Neural cell (in vitro differentiated cells): ENCODE results near the gene CNOT2. TPM values are rescaled to one million over a fixed set of nuclear protein-coding genes. Genes with fewer than 3 reads are reported as not detected.

Source experiments
- H2AFZ ChIP-seq: fragments of 200-600, 300-800 bp; sonication (generic), shearing (Covaris generic); 2 replicates; pipeline ENCODE4 v1.6.0; 2014; ENCODE audit warnings: low read depth, mild to moderate bottlenecking, antibody characterized with exemption, low read length, moderate library complexity
- H3F3A ChIP-seq: fragments of 200-600 bp; shearing (Covaris generic); 2 replicates; pipeline ENCODE4 v1.6.1; 2016; ENCODE audit warnings: mild to moderate bottlenecking, moderate library complexity, mixed read lengths, antibody characterized with exemption, low read length; ENCODE audit not compliant: insufficient read depth, poor library complexity, severe bottlenecking
- H3K27ac ChIP-seq: fragments of 200-600, 300-800 bp; sonication (generic), shearing (Covaris generic); 2 replicates; pipeline ENCODE4 v1.5.1; 2014; ENCODE audit warnings: mild to moderate bottlenecking, low read length, moderate library complexity
- H3K27me3 ChIP-seq: fragments of 300-800, 200-600 bp; sonication (generic), shearing (Covaris generic); 2 replicates; pipeline ENCODE4 v1.6.0; 2014; ENCODE audit warnings: mild to moderate bottlenecking, low read depth, low read length, moderate library complexity; ENCODE audit not compliant: insufficient read depth
- H3K36me3 ChIP-seq: fragments of 300-800, 200-600 bp; sonication (generic), shearing (Covaris generic); 2 replicates; pipeline ENCODE4 v1.5.1; 2014; ENCODE audit warnings: mild to moderate bottlenecking, antibody characterized with exemption, low read length, moderate library complexity; ENCODE audit not compliant: insufficient read depth
- H3K4me2 ChIP-seq: fragments of 300-800, 200-600 bp; sonication (generic), shearing (Covaris generic); 2 replicates; pipeline ENCODE4 v1.6.0; 2014; ENCODE audit warnings: mild to moderate bottlenecking, low read length
- H3K4me3 ChIP-seq: fragments of 300-800, 200-600 bp; sonication (generic), shearing (Covaris generic); 2 replicates; pipeline ENCODE4 v1.5.1; 2014; ENCODE audit warnings: mild to moderate bottlenecking, low read length, moderate library complexity
- H3K79me2 ChIP-seq: fragments of 200-600 bp; shearing (Covaris generic); replicated peaks from 2 replicates; pipeline ENCODE4 v1.6.0; 2014; ENCODE audit warnings: mild to moderate bottlenecking, low read length, moderate library complexity; ENCODE audit not compliant: insufficient read depth
- H3K9ac ChIP-seq: fragments of 300-800, 200-600 bp; sonication (generic), shearing (Covaris generic); 2 replicates; pipeline ENCODE4 v1.6.1; 2016; ENCODE audit warnings: mild to moderate bottlenecking, low read length, mixed read lengths
- H3K9me2 ChIP-seq: fragments of 200-600 bp; shearing (Covaris generic); 2 replicates; pipeline ENCODE4 v1.6.1; 2016; ENCODE audit warnings: mild to moderate bottlenecking, low read length, mixed read lengths; ENCODE audit not compliant: insufficient read depth
- H3K9me3 ChIP-seq: fragments of 200-600, 300-800 bp; sonication (generic), shearing (Covaris generic); 2 replicates; pipeline ENCODE4 v1.6.1; 2016; ENCODE audit warnings: mild to moderate bottlenecking, mixed run types, low read length, moderate library complexity, mixed read lengths
- H4K20me1 ChIP-seq: fragments of 200-600 bp; shearing (Covaris generic); 2 replicates; pipeline ENCODE4 v1.6.1; 2016; ENCODE audit warnings: mild to moderate bottlenecking, mixed run types; ENCODE audit not compliant: insufficient read depth
- EP300 ChIP-seq: fragments of 450-650 bp; conservative IDR thresholded peaks from 2 replicates; pipeline ENCODE4 v1.6.1; 2014; ENCODE audit warnings: antibody characterized with exemption, mild to moderate bottlenecking, moderate library complexity; ENCODE audit not compliant: poor library complexity, severe bottlenecking
- EZH2 ChIP-seq: fragments of 200-600, 300-800 bp; shearing (Covaris generic), sonication (generic); IDR thresholded peaks from 2 replicates; pipeline ENCODE4 v1.6.1; 2014; ENCODE audit warnings: antibody characterized with exemption, low read length, borderline replicate concordance, mild to moderate bottlenecking; ENCODE audit not compliant: insufficient read depth, poor library complexity, severe bottlenecking
- MXI1 ChIP-seq: fragments of 450-650 bp; conservative IDR thresholded peaks from 2 replicates; pipeline ENCODE4 v1.6.1; 2014; ENCODE audit warnings: antibody characterized with exemption, mild to moderate bottlenecking; ENCODE audit not compliant: poor library complexity, severe bottlenecking
- POLR2AphosphoS5 ChIP-seq: IDR thresholded peaks from 2 replicates; pipeline ENCODE4 v1.6.1; 2012
- RAD21 ChIP-seq: fragments of 450-650 bp; conservative IDR thresholded peaks from 2 replicates; pipeline ENCODE4 v1.6.1; 2014; ENCODE audit warnings: antibody characterized with exemption, mild to moderate bottlenecking, moderate library complexity
- SMC3 ChIP-seq: fragments of 450-650 bp; conservative IDR thresholded peaks from 2 replicates; pipeline ENCODE4 v1.6.1; 2014; ENCODE audit warnings: antibody characterized with exemption, mild to moderate bottlenecking, moderate library complexity; ENCODE audit not compliant: poor library complexity
- TAF1 ChIP-seq: IDR thresholded peaks from 2 replicates; pipeline ENCODE4 v1.6.1; 2012; ENCODE audit warnings: low read depth
- polyA plus RNA-seq: library from polyadenylated mRNA; depleted of rRNA; stranded (reverse); fragments of >200 nt; gene quantifications from 2 replicates; pipeline ENCODE4 v1.2.3, GENCODE V29; 2014
- TF ChIP-seq, protein P1 (sequence below): IDR thresholded peaks from 2 replicates; pipeline ENCODE4 v1.6.1; 2012; ENCODE audit warnings: borderline replicate concordance
- TF ChIP-seq, protein P2 (sequence below): fragments of 450-650 bp; IDR thresholded peaks from 2 replicates; pipeline ENCODE4 v1.5.1; 2014; ENCODE audit warnings: antibody characterized with exemption, mild to moderate bottlenecking, moderate library complexity; ENCODE audit not compliant: poor library complexity, severe bottlenecking

The CNOT2 gene
- polyA plus RNA-seq, 1 donor from 2014 or later, result 158 TPM

DNA sequence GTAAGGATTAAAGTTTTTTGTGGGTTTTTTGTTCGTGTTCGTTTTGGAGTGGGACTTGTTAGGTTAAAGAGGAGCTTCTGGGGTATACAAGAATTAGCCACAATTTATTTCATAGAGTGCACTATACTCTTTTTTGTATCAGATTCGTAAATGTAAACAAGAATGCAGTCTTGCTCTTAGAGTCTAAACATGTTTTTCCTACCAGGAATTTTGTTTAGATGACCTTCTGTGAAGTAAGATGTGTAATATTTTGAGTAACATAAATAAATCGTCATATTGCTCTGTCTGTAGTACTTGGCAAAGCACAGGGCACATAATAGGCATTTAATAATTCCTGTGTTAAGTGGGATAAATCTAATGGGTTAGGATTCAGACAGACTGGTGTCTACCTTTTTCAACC lies 9.6 kb downstream of the CNOT2 start:
- Histone ChIP-seq H2AFZ (no peak overlapping the region), H3K79me2 (peaks cover 96% of the 10 kb centered on the region), H3K27ac (no peak overlapping the region), H3K9ac (no peak overlapping the region), H3K36me3 (no peaks in the 10 kb centered on the region), H3K4me2 (no peak overlapping the region), H3F3A (no peaks in the 10 kb centered on the region), H4K20me1 (no peaks in the 10 kb centered on the region), H3K4me3 (no peak overlapping the region), H3K9me2 (no peaks in the 10 kb centered on the region), H3K9me3 (no peaks in the 10 kb centered on the region), H3K27me3 (no peaks in the 10 kb centered on the region)
- TF ChIP-seq MXI1 (no peak), TAF1 (no peak), POLR2AphosphoS5 (no peak), SMC3 (no peak), EZH2 (no peak), RAD21 (no peak), EP300 (no peak)
- TF ChIP-seq, protein P1, sequence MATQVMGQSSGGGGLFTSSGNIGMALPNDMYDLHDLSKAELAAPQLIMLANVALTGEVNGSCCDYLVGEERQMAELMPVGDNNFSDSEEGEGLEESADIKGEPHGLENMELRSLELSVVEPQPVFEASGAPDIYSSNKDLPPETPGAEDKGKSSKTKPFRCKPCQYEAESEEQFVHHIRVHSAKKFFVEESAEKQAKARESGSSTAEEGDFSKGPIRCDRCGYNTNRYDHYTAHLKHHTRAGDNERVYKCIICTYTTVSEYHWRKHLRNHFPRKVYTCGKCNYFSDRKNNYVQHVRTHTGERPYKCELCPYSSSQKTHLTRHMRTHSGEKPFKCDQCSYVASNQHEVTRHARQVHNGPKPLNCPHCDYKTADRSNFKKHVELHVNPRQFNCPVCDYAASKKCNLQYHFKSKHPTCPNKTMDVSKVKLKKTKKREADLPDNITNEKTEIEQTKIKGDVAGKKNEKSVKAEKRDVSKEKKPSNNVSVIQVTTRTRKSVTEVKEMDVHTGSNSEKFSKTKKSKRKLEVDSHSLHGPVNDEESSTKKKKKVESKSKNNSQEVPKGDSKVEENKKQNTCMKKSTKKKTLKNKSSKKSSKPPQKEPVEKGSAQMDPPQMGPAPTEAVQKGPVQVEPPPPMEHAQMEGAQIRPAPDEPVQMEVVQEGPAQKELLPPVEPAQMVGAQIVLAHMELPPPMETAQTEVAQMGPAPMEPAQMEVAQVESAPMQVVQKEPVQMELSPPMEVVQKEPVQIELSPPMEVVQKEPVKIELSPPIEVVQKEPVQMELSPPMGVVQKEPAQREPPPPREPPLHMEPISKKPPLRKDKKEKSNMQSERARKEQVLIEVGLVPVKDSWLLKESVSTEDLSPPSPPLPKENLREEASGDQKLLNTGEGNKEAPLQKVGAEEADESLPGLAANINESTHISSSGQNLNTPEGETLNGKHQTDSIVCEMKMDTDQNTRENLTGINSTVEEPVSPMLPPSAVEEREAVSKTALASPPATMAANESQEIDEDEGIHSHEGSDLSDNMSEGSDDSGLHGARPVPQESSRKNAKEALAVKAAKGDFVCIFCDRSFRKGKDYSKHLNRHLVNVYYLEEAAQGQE, result no peak
- TF ChIP-seq, protein P2, sequence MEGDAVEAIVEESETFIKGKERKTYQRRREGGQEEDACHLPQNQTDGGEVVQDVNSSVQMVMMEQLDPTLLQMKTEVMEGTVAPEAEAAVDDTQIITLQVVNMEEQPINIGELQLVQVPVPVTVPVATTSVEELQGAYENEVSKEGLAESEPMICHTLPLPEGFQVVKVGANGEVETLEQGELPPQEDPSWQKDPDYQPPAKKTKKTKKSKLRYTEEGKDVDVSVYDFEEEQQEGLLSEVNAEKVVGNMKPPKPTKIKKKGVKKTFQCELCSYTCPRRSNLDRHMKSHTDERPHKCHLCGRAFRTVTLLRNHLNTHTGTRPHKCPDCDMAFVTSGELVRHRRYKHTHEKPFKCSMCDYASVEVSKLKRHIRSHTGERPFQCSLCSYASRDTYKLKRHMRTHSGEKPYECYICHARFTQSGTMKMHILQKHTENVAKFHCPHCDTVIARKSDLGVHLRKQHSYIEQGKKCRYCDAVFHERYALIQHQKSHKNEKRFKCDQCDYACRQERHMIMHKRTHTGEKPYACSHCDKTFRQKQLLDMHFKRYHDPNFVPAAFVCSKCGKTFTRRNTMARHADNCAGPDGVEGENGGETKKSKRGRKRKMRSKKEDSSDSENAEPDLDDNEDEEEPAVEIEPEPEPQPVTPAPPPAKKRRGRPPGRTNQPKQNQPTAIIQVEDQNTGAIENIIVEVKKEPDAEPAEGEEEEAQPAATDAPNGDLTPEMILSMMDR, result no peak

DNA sequence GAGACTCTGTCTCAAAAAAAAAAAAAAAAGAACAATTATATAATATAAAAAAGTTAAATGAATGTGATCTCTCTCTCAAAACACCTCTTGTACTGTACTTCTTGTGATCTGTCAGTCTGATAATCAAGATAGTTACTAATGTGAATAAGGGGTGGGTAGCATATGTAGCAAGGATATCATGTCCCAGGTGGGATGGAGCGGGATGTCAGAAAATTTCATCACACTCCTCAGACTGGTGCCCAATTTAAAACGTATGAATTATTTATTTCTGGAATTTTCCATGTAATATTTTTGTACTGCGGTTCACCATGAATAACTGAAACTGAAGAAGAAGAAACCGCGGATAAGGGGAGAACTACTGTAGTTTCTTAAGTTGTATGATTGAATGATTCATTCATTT lies 11.0 kb downstream of the CNOT2 start:
- Histone ChIP-seq H3K9me3 (no peaks in the 10 kb centered on the region), H4K20me1 (no peaks in the 10 kb centered on the region), H3K36me3 (no peaks in the 10 kb centered on the region), H3K9ac (no peak overlapping the region), H3F3A (no peaks in the 10 kb centered on the region), H3K27me3 (no peaks in the 10 kb centered on the region), H3K9me2 (no peaks in the 10 kb centered on the region), H3K4me2 (no peak overlapping the region), H2AFZ (no peak overlapping the region), H3K79me2 (peaks cover 96% of the 10 kb centered on the region), H3K27ac (no peak overlapping the region), H3K4me3 (no peak overlapping the region)
- TF ChIP-seq TAF1 (no peak), EP300 (no peak), MXI1 (no peak), EZH2 (no peak), RAD21 (no peak), POLR2AphosphoS5 (no peak), SMC3 (no peak)
- TF ChIP-seq, protein P1, result no peak
- TF ChIP-seq, protein P2, result no peak
